Endothelial cell of umbilical vein (primary cell): ENCODE data around the gene HCRTR2.

Experiments
- CTCF ChIP-seq, 2 donors: IDR thresholded peaks; 1 replicate in 1 of 2; 2 replicates in 1 of 2; pipeline ENCODE4 v1.5.1; 2011; ENCODE audit warnings: low read length in 2 of 2, mild to moderate bottlenecking in 2 of 2, moderate library complexity in 2 of 2, control low read depth in 1 of 2, inconsistent platforms in 1 of 2, low read depth in 1 of 2; ENCODE audit not compliant: insufficient read depth in 1 of 2; ENCODE audit errors: extremely low read depth in 1 of 2
- EZH2 ChIP-seq: IDR thresholded peaks from 2 replicates; pipeline ENCODE4 v1.6.1; 2012; ENCODE audit warnings: borderline replicate concordance, low read depth, mild to moderate bottlenecking, moderate library complexity, low read length, inconsistent platforms; ENCODE audit not compliant: severe bottlenecking
- FOS ChIP-seq: IDR thresholded peaks from 2 replicates; pipeline ENCODE4 v1.6.1; 2011; ENCODE audit warnings: mild to moderate bottlenecking, low read length, moderate library complexity, borderline replicate concordance; ENCODE audit not compliant: insufficient read depth
- POLR2AphosphoS5 ChIP-seq: IDR thresholded peaks from 2 replicates; pipeline ENCODE4 v1.6.1; 2012; ENCODE audit warnings: low read depth, mild to moderate bottlenecking, control low read depth, low read length, moderate library complexity; ENCODE audit not compliant: insufficient read depth

GRCh38 chr6:55282115-55282514 is 107.8 kb downstream of the HCRTR2 start:
- TF ChIP-seq EZH2 (no peak), CTCF (IDR thresholded peaks at IDR 0.05; ENCODE audit: extremely low read depth in 1 of 2, insufficient read depth in 1 of 2, low read depth in 1 of 2, low read length in 2 of 2) (no peak), FOS (no peak), POLR2AphosphoS5 (no peak)
